DND-41 (cell line): ENCODE data around the gene MACROD1.

Source experiments
- ATAC-seq: fragments of 200-7000 bp; cut with Tn5 transposase; 3 replicates; pipeline ENCODE4 v1.9.1; 2021; ENCODE audit warnings: low read depth; ENCODE audit not compliant: insufficient read depth
- DNase-seq: peaks from one replicate; pipeline ENCODE4 v3.0.0-alpha.2; 2020
- H2AFZ ChIP-seq: 2 replicates; pipeline ENCODE4 v1.6.0; 2012; ENCODE audit warnings: low read depth, low read length
- H3K27ac ChIP-seq: 2 replicates; pipeline ENCODE4 v1.5.1; 2012; ENCODE audit warnings: low read length, inconsistent platforms
- H3K27me3 ChIP-seq: fragments of 200-600 bp; sonication (generic); 2 replicates; pipeline ENCODE4 v1.6.0; 2012; ENCODE audit warnings: low read length, mild to moderate bottlenecking, inconsistent platforms; ENCODE audit not compliant: insufficient read depth, poor library complexity
- H3K36me3 ChIP-seq: 2 replicates; pipeline ENCODE4 v1.5.1; 2012; ENCODE audit warnings: low read length, inconsistent platforms; ENCODE audit not compliant: insufficient read depth
- H3K4me1 ChIP-seq: 2 replicates; pipeline ENCODE4 v1.5.1; 2012; ENCODE audit warnings: mild to moderate bottlenecking, low read length; ENCODE audit not compliant: insufficient read depth
- H3K4me2 ChIP-seq: 2 replicates; pipeline ENCODE4 v1.6.0; 2012; ENCODE audit warnings: mild to moderate bottlenecking, moderate library complexity, low read length, inconsistent platforms; ENCODE audit not compliant: insufficient read depth
- H3K4me3 ChIP-seq, 2 experiments: fragments of 200-600 bp in 1 of 2; shearing (Covaris generic) in 1 of 2; 2 replicates each; pipeline ENCODE4 v1.5.1; 2012 to 2016; ENCODE audit warnings: inconsistent platforms in 2 of 2, low read length in 2 of 2, mild to moderate bottlenecking in 2 of 2, low read depth in 1 of 2, moderate library complexity in 1 of 2
- H3K79me2 ChIP-seq: 2 replicates; pipeline ENCODE4 v1.6.0; 2012; ENCODE audit warnings: low read length, inconsistent platforms; ENCODE audit not compliant: insufficient read depth
- H3K9ac ChIP-seq: 2 replicates; pipeline ENCODE4 v1.6.0; 2012; ENCODE audit warnings: low read depth, mild to moderate bottlenecking, inconsistent platforms, low read length, moderate library complexity
- H3K9me3 ChIP-seq: 2 replicates; pipeline ENCODE4 v1.5.1; 2012; ENCODE audit warnings: low read length, moderate library complexity, mild to moderate bottlenecking, inconsistent platforms; ENCODE audit not compliant: insufficient read depth, severe bottlenecking
- H4K20me1 ChIP-seq: 2 replicates; pipeline ENCODE4 v1.6.0; 2012; ENCODE audit warnings: low read length; ENCODE audit not compliant: insufficient read depth
- EZH2 ChIP-seq: IDR thresholded peaks from 3 replicates; pipeline ENCODE4 v1.6.1; 2012; ENCODE audit warnings: borderline replicate concordance, low read depth, mild to moderate bottlenecking, moderate library complexity, low read length, inconsistent platforms; ENCODE audit not compliant: severe bottlenecking
- TF ChIP-seq, protein P1 (sequence below): IDR thresholded peaks from 2 replicates; pipeline ENCODE4 v1.5.1; 2012; ENCODE audit warnings: borderline replicate concordance, low read length, moderate library complexity, mild to moderate bottlenecking; ENCODE audit not compliant: poor library complexity, severe bottlenecking; ENCODE audit errors: extremely low read depth

The MACROD1 gene

DNA sequence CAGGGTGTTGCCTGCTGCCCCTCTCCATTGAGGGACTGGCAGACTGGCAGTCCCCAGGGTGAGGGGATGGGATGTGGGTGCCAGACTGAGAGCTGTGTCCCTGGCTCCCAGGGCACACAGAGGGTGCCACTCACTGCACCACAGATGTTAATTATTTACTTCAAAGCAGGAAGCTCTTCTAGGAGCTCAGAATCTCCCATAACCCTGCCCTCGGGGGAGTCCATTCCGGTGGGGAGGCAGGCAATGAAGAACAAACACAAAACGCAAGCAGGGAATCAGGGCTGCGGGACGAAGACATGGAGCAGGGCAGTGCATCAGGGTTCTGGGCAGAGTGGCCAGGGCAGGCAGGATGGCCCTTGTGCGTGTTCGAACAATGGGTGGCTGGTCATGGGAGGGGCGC lies 154.5 kb downstream of the MACROD1 start:
- TF ChIP-seq, protein P1, sequence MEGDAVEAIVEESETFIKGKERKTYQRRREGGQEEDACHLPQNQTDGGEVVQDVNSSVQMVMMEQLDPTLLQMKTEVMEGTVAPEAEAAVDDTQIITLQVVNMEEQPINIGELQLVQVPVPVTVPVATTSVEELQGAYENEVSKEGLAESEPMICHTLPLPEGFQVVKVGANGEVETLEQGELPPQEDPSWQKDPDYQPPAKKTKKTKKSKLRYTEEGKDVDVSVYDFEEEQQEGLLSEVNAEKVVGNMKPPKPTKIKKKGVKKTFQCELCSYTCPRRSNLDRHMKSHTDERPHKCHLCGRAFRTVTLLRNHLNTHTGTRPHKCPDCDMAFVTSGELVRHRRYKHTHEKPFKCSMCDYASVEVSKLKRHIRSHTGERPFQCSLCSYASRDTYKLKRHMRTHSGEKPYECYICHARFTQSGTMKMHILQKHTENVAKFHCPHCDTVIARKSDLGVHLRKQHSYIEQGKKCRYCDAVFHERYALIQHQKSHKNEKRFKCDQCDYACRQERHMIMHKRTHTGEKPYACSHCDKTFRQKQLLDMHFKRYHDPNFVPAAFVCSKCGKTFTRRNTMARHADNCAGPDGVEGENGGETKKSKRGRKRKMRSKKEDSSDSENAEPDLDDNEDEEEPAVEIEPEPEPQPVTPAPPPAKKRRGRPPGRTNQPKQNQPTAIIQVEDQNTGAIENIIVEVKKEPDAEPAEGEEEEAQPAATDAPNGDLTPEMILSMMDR: no peak
- no peak for TF ChIP-seq EZH2
- Histone ChIP-seq H3K27ac (no peak overlapping the region), H3K9me3 (peaks cover 3% of the 10 kb centered on the region), H2AFZ (no peak overlapping the region), H3K9ac (no peak overlapping the region), H3K4me2 (no peak overlapping the region), H3K4me1 (no peaks in the 10 kb centered on the region), H3K79me2 (no peaks in the 10 kb centered on the region), H3K36me3 (peaks cover 4% of the 10 kb centered on the region; the same call in 1 of the 2 replicates), H3K27me3 (no peaks in the 10 kb centered on the region), H4K20me1 (peaks cover 8% of the 10 kb centered on the region; the same call in 1 of the 2 replicates), H3K4me3 (no peak overlapping the region)
- no peak for DNase-seq
- no peak for ATAC-seq

DNA sequence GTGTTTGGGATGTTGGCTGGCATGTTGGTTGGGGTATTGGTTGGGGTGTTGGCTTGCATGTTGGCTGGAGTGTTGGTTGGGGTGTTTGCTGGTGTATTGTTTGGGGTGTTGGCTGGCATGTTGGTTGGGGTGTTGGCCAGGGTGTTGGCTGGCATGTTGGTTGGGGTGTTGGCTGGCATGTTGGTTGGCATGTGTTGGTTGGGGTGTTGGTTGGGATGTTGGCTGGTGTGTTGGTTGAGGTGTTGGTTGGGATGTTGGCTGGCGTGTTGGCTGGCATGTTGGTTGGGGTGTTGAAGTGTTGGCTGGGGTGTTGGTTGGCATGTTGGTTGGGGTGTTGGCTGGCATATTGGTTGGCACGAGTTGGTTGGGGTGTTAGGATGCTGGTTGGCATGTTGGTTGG lies 155.1 kb downstream of the MACROD1 start:
- TF ChIP-seq, protein P1: no peak
- TF ChIP-seq EZH2: no peak
- ATAC-seq (no peak), DNase-seq (no peak)
- Histone ChIP-seq H3K79me2 (no peaks in the 10 kb centered on the region), H2AFZ (no peak overlapping the region), H3K9ac (no peak overlapping the region), H3K27me3 (no peaks in the 10 kb centered on the region), H3K4me2 (no peak overlapping the region), H3K9me3 (peaks cover 3% of the 10 kb centered on the region), H3K4me1 (no peaks in the 10 kb centered on the region), H3K4me3 (no peak overlapping the region), H3K36me3 (peaks cover 4% of the 10 kb centered on the region), H3K27ac (no peak overlapping the region), H4K20me1 (peaks cover 7% of the 10 kb centered on the region)

DNA sequence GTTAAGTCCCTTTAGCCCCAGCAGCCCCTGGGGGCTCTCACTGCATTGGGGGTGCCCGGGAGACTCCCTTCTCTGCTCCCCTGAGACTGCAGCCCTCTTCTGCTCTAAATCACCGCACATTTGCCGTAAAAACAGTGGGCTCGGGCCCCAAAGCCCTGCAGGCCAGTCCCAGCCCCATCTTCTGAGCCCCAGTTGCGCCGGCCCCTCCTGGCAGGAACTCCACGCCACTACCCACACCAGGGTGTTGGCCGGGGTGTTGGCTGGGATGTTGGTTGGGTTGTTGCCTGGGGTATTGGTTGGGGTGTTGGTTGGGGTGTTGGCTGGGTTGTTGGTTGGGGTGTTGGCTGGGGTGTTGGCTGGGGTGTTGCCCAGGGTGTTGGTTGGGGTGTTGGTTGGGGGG lies 156.2 kb downstream of the MACROD1 start:
- Histone ChIP-seq H3K4me2 (no peak overlapping the region), H3K79me2 (no peaks in the 10 kb centered on the region), H3K36me3 (peaks cover 6% of the 10 kb centered on the region), H3K4me1 (no peaks in the 10 kb centered on the region), H3K9ac (no peak overlapping the region), H3K4me3 (no peak overlapping the region), H3K27ac (no peak overlapping the region), H3K9me3 (peaks cover 3% of the 10 kb centered on the region), H2AFZ (no peak overlapping the region), H3K27me3 (no peaks in the 10 kb centered on the region), H4K20me1 (peaks cover 13% of the 10 kb centered on the region)
- DNase-seq (no peak), ATAC-seq (no peak)
- no peak for TF ChIP-seq EZH2
- TF ChIP-seq, protein P1: no peak
